ENCODE data around the gene KRT86.
A peak's percentile ranks its signal among the peaks of the same experiment; 100 is the strongest.
"Not testable (repeated sequence)": the region's sequence is repeated elsewhere in the genome, so short reads cannot be mapped to it uniquely, and the experiment has no call there.

The KRT86 gene

GRCh38 chr12:52252175-52252615 lies 22.2 kb upstream of the KRT86 start:
- DNase-seq, result not testable (repeated sequence)

GRCh38 chr12:52252728-52253343 lies 21.6 kb upstream of the KRT86 start:
- DNase-seq, result no peak

DNA sequence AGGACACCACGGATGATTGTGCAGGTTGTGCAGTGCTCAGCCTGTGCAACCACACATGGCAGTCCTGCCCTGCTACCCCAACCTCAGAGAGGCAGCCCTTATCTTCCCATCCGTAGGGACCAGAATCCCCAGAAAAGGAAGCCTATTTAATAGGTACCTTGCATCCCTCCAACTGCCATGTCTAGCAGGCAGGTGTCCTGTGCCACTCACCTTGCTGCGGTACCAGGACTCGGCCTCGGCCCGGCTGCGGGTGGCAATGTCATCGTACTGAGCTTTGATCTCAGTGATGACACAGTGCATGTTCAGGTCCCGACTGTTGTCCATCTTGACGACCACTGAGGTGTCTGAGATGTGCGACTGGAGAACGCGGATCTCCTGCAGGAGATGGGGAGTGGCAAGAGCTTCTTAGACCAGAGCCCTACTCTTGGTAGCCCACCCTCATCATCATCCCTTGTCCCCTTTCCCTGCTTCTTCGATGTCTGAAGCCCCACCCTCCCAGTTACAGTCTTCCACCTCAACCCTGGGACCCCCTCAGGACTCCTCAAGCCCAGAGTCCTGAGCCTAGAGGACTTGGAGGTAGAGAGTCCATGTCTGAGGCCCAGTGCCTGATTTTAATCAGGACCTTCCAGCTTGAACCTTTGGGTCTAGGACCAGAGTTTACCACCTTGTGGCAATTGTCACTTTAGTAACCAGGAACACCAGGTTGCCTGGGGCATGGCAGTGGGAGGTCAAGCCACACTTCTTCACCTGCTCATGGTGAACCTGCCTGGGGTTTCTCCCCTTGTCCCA lies 20.9 kb upstream of the KRT86 start:
- no peak for DNase-seq

- DNase-seq, result no peak
Observed at GRCh38 chr12:52254180-52254964, 20.1 kb upstream of the KRT86 start.

- DNase-seq, result no peak
Observed at GRCh38 chr12:52254965-52255751, 19.3 kb upstream of the KRT86 start.

GRCh38 chr12:52255926-52256583 lies 18.4 kb upstream of the KRT86 start:
- no peak for DNase-seq

DNA sequence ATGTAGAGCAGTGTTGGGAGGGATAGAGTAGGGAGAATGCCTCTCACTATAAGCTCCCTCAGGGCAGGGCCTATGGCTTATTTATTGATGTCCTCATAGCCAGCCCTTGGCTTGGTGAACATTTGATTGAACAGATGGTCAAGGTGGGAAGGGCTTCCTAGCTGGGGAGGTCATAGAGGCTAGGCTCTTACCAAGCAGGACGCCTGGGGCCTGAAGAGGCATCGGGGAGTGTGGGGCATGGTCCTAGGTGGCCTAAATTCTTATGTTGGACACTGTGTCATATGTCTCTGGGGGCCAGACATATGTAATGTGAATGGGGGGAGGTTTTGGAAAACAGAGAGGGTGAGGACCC lies 17.9 kb upstream of the KRT86 start:
- no peak for DNase-seq

DNA sequence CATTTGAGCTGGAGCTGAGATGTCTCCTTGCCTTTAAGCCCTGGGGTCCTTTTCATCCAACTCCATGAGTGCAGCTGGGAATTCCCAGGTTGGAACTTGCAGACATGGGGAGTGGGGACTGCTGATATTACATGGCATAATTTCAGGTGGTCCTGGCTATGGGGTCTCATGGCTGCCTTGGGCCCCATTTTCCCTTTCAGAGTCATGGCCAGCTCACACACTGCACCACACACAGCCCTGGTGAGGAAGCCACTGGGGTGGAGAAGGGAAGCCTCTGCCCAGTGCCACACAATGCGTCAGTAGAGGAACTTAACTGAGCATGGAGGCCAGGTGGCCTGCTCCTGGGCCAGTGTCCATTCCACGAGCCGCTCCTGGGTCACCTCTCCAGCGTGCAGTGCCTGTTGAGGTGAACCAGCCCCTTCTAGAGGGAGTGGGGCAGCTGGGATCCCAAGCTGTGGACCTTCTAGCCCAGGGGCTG lies 17.3 kb upstream of the KRT86 start:
- no peak for DNase-seq

DNA sequence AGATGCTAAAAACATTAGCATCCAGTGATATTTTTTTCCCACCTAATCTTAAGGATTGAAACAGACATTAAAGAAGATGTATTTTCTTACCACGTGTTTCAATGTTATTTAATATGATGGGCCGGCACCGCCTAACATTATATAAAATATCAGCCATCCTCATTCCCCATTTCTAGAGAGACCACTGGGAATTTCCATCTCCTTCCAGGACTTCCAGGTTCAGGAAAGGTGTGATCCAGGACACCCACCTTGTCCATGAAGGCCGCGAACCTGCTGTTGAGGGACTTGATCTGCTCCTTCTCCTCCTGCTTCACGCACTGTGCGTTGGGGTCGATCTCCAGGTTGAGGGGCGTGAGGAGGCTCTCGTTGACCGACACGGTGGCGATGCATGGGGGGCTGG lies 16.5 kb upstream of the KRT86 start:
- DNase-seq, result not testable (repeated sequence)

- DNase-seq, result no peak
Observed at GRCh38 chr12:52258335-52258901, 16.0 kb upstream of the KRT86 start.

- DNase-seq, result no peak
Observed at GRCh38 chr12:52259657-52260243, 14.7 kb upstream of the KRT86 start.

DNA sequence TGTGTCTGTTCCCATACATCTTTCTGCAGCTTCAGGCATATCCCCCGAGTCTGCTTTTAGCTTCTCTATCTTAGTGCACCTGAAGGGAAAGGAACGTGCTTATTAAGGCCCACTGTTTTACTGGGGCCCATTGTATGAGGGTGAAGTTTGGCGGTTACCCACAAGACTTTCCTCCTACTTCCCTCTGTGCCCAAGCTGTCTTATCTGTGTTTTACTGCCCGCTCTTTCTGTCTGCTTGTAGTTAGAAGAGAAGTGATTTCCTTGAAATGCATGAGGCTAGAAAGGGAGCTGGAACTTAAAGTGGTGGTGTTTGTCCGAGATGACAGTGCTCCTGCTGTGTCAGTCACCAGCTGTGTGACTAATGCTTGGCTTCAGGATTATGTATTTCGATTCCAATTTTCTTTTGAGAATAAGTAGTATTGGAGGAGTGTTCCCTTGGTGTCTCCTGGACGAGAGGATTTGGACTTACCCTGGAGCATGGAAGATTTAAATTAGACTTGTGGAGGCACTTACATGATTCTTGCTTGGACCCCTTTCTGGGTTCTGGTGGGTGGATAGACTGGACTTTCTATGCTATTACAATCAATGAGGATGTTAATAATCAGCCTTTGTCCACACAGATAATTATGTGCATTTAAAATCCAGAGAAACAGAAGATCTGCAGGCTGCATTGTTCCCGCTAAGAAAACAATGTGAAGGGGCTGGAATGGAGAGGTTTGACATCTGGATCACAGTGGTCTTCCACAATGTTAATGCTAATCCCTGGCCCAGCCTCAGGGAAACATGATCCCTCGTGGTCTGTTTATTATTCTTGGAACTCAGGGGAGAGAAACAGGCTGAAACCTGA lies 13.9 kb upstream of the KRT86 start:
- DNase-seq, result no peak

DNA sequence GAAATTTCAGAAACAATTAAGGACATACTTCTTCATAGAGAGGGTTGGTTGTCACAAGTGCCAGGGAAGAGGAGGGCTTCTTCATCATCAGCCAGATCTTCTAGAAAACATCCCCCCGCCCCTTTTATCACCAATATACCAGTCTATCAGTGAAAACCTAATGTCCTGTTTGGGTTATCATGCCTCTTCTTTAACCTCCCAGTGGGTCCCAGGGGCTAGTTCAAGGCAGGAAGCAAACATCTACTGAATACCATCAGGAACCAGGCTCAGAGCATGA lies 13.3 kb upstream of the KRT86 start:
- DNase-seq, result no peak

GRCh38 chr12:52262286-52262685 lies 12.2 kb upstream of the KRT86 start:
- DNase-seq, result no peak

DNA sequence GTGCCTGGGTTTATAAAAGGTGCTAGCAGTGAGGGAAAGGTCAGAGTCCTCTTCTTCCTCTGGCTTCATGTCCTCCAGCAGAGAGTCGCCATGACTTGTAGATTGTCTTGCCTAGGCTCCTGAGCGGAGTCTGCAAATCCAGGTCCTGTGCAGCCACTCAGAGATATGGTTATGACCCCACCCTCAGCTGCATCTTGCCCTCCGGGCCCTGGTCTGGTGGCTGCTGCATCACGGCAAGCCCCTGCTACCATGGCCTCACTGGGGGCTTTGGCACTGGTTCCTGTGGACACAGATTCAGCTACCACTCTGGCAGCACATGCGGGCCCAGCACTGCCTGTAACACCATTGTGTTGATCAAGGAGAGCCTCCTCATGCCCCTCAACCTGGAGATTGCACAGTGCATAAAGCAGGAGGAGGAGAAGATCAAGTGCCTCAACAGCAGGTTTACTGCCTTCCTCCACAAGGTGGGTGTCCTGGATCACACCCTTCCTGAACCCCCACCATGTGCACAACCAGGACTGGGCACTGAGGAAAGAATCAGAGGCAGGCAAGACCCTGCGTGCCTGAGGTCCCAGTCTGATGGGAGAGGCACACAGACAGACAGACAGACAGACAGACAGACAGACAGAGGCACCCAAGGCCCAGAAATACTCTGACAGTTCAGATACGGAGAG lies 10.5 kb upstream of the KRT86 start:
- DNase-seq, result no peak

GRCh38 chr12:52264435-52264825 lies 10.0 kb upstream of the KRT86 start:
- no peak for DNase-seq

GRCh38 chr12:52266514-52266913 lies 7.9 kb upstream of the KRT86 start:
- DNase-seq, result peak; percentile 11

DNA sequence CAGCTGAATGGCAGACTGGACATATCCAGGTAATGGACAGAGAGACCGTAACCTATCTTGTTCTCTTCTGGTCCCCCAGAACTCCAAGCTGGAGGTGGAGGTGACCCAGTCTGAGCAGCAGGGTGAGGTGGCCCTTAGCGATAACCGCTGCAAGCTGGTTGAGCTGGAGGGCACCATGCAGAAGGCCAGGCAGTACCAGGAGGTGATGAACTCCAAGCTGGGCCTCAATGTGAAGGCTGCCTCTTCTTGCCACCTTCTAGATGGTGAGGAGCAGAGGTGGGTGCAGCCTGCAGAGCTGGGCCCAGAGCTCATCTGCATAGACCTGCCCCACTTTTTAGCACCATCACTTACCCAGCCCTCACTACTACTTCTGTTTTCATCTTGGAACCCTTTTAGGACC lies 7.2 kb upstream of the KRT86 start:
- no peak for DNase-seq

- DNase-seq, result no peak
Observed at GRCh38 chr12:52267699-52268098, 6.7 kb upstream of the KRT86 start.

DNA sequence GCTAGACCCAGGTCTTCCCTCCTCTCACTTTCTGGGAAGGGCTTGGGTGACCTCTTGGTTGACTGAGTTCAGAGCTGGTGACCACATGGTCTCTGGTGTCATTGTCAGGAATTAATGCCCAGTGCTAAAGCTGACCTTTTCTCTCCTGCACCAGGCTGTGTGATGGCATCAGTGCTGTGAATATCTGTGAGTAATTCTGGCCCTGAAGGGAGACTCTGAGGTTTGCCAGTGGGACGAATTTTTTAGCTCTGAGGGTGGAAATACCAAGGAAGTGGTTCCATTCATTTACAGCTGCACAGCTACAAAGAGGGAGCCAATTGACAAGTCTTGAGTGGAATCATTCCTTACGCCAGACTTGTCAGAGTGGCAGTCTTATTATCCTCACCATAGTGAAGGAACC lies 6.2 kb upstream of the KRT86 start:
- DNase-seq, result no peak

All from NCI-H345 (cell line).